GM19372 (cell line): ENCODE measurements around the gene NMRK2.
"Not testable (repeated sequence)": the region's sequence is repeated elsewhere in the genome, so short reads cannot be mapped to it uniquely, and the experiment has no call there.

Experiments used
- ATAC-seq: cut with Tn5 transposase; IDR thresholded peaks from one replicate; pipeline ENCODE4 v1.9.1; 2021; ENCODE audit warnings: mild to moderate bottlenecking, low read depth, moderate library complexity; ENCODE audit not compliant: unreplicated experiment

Gene NMRK2

GRCh38 chr19:3932931-3933810 lies at the start of gene NMRK2:
Gene NMRK2, plus strand, starts transcription at chr19:3933069. Its CDS starts 603 bp downstream, at chr19:3933672.
- no peak for ATAC-seq

- no peak for ATAC-seq
Observed at GRCh38 chr19:3890591-3890990, 42.3 kb upstream of the NMRK2 start.

- no peak for ATAC-seq
Observed at GRCh38 chr19:3893509-3894179, 39.2 kb upstream of the NMRK2 start.

DNA sequence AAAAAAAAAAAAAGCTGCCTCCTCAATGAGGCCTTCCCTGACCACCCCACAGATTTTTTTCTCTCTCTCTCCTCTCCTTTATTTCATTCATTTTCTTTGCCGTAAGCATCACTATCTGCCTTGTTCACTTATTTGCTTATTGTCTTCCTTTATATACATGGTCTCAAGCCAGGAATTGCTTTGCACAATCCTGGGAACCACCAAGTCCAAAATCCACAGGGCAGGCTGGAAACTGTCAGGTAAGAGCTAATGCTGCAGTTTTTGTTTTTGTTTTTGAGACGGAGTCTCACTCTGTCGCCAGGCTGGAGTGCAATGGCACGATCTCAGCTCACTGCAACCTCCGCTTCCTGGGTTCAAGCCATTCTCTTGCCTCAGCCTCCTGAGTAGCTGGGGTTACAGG lies 37.9 kb upstream of the NMRK2 start:
- not testable (repeated sequence) for ATAC-seq

GRCh38 chr19:3895788-3896187 lies 37.1 kb upstream of the NMRK2 start:
- ATAC-seq: no peak

GRCh38 chr19:3897936-3898335 lies 34.9 kb upstream of the NMRK2 start:
- ATAC-seq: no peak

DNA sequence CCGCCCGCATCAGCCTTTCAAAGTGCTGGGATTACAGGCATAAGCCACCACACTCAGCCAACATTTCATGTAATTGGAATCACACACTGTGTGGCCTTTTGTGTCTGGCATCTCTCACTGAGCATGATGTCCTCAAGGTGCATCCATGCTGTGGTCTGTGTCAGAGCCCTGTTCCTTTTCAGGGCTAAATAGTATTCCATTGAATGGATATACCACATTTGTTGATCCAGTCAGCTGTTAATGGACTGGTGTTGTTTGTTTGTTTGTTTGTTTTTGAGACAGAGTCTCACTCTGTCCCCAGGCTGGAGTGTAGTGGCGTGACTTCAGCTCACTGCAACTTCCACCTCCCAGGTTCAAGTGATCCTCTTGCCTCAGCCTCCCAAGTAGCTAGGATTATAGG lies 34.4 kb upstream of the NMRK2 start:
- ATAC-seq: no peak

- no peak for ATAC-seq
Observed at GRCh38 chr19:3899531-3900294, 33.2 kb upstream of the NMRK2 start.

GRCh38 chr19:3902317-3902973 lies 30.4 kb upstream of the NMRK2 start:
- ATAC-seq: no peak

- no peak for ATAC-seq
Observed at GRCh38 chr19:3904233-3904632, 28.6 kb upstream of the NMRK2 start.

DNA sequence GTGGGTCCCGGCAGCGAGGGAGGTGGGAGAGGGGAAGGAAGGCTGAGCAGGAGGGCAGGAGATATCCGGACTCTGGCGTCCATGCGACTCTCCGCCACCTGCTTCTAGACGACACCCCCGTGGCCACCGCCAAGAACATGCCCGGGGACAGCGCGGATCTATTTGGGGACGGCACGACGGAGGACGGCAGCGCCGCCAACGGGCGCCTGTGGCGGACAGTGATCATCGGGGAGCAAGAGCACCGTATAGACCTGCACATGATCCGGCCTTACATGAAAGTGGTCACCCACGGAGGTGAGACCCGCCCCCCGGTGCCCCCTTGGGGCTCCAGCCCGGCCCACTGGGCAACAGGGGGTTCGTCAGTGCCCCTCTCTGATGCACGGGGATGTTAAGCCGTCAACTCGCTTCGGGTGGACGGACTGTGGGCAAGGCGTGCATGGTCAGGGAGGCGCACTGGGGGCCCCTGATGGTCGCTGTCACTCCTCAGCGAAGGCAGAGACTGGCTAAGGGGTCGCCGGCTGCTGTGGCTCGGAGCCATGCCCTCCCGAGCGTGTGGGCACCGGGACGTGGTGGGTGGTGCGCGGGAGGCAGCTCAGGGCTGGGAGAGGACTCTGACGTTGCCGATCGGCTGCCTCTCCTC lies 25.1 kb upstream of the NMRK2 start:
- ATAC-seq: no peak

GRCh38 chr19:3908266-3909054 lies 24.4 kb upstream of the NMRK2 start:
- ATAC-seq: no peak

GRCh38 chr19:3910105-3910504 lies 22.8 kb upstream of the NMRK2 start:
- ATAC-seq: no peak

DNA sequence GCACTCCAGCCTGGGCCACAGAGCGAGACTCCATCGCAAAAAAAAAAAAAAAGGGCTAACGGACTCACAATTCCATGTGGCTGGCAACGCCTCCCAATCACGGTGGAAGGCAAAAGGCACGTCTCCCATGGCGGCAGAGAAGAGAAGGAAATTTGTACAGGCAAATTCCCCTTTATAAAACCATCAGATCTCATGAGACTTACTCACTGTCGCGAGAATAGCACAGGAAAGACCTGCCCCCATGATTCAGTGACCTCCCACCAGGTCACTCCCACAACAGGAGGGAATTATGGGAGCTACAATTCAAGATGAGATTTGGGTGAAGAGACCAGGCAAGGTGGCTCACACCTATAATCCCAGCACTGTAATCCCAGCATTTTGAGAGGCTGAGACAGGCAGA lies 18.7 kb upstream of the NMRK2 start:
- no peak for ATAC-seq

- no peak for ATAC-seq
Observed at GRCh38 chr19:3916033-3916432, 16.8 kb upstream of the NMRK2 start.

GRCh38 chr19:3919793-3920192 lies 13.1 kb upstream of the NMRK2 start:
- no peak for ATAC-seq

DNA sequence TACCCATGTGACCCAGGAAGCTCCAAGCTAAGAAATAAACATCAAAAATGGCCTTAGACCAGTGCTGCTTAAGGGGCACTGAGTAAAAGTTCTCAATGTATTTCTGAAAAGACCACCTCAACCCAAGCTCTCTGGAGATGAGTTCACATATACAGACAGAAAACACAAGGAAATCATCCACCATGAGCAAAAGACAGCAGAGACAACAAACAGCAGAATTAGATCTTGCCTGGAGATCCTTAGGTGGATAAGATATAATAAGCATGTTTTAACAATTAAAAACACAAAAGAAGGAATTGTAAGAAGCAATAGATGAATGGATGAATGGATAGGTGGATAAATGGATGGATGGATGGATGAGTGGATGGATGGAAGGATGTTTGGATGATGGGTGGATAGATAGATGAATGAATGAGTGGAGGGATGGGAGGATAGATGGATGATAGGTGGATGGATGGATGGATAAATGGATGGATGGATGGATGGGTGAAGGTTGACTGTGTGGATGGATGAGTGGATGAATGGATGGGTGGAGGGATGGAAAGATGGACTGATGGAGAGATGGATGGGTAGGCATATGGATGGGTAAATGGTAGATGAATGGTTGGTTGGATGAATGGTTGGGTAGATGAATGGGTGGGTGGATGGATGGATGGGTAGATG lies 9.6 kb upstream of the NMRK2 start:
- no peak for ATAC-seq

GRCh38 chr19:3923912-3924311 lies 9.0 kb upstream of the NMRK2 start:
- no peak for ATAC-seq

GRCh38 chr19:3931041-3931440 lies 1.8 kb upstream of the NMRK2 start:
- ATAC-seq: no peak
